GM23248 (cell line): Measurements from ENCODE around the gene ASGR2.

Experiments
- EZH2 ChIP-seq: fragments of 200-600 bp; sonication (generic); IDR thresholded peaks from 2 replicates; pipeline ENCODE4 v1.6.1; 2018; ENCODE audit warnings: antibody characterized with exemption, mild to moderate bottlenecking; ENCODE audit not compliant: insufficient read depth, poor library complexity, severe bottlenecking
- EZH2phosphoT487 ChIP-seq: fragments of 200-600 bp; sonication (generic); IDR thresholded peaks from 2 replicates; pipeline ENCODE4 v1.6.1; 2018; ENCODE audit warnings: antibody characterized with exemption, moderate library complexity, mild to moderate bottlenecking, low read depth; ENCODE audit not compliant: insufficient read depth

- TF ChIP-seq EZH2phosphoT487 (no peak), EZH2 (no peak)
These were observed 7.8 kb upstream of the ASGR2 start for GRCh38 chr17:7122381-7122780.
